Keratinocyte (primary cell): ENCODE measurements around the gene GPALPP1. TPM values are rescaled to one million over a fixed set of nuclear protein-coding genes. Genes with fewer than 3 reads are reported as not detected.

Source experiments
- DNase-seq: peaks from one replicate; pipeline ENCODE4 v3.0.0-alpha.2; 2011; ENCODE audit warnings: low read depth, missing footprints, low spot score
- FAIRE-seq: peaks from 2 replicates; lab custom pipeline; 2011; peaks lifted over from hg19 to GRCh38; lab: Jason Lieb, UNC
- H2AFZ ChIP-seq: 2 replicates; pipeline ENCODE4 v1.6.0; 2012; ENCODE audit warnings: low read length, control low read depth, inconsistent platforms; ENCODE audit not compliant: control insufficient read depth
- H3K27ac ChIP-seq: 2 replicates; pipeline ENCODE4 v1.5.1; 2011; ENCODE audit warnings: low read length; ENCODE audit not compliant: control insufficient read depth, insufficient read depth
- H3K27me3 ChIP-seq: 3 replicates; pipeline ENCODE4 v1.6.0; 2011; ENCODE audit warnings: low read length; ENCODE audit not compliant: control insufficient read depth, insufficient read depth; ENCODE audit errors: extremely low read depth
- H3K36me3 ChIP-seq, 2 experiments: 2 replicates in 1 of 2; 3 replicates in 1 of 2; pipeline ENCODE4 v1.5.1; 2011; ENCODE audit warnings: low read length in 2 of 2, mild to moderate bottlenecking in 1 of 2; ENCODE audit not compliant: control insufficient read depth in 2 of 2, insufficient read depth in 2 of 2; ENCODE audit errors: extremely low read depth in 1 of 2
- H3K4me1 ChIP-seq: 3 replicates; pipeline ENCODE4 v1.5.1; 2011; ENCODE audit warnings: low read length; ENCODE audit not compliant: control insufficient read depth, insufficient read depth; ENCODE audit errors: extremely low read depth
- H3K4me2 ChIP-seq: 3 replicates; pipeline ENCODE4 v1.6.0; 2011; ENCODE audit warnings: low read depth, low read length; ENCODE audit not compliant: control insufficient read depth, insufficient read depth; ENCODE audit errors: extremely low read depth
- H3K4me3 ChIP-seq, 3 experiments: fragments of 200-600 bp in 1 of 3; sonication (generic) in 1 of 3; 2 replicates in 2 of 3; 3 replicates in 1 of 3; pipeline ENCODE4 v1.5.1; 2011 to 2016; ENCODE audit warnings: low read length in 3 of 3, mild to moderate bottlenecking in 3 of 3, control low read depth in 2 of 3, inconsistent platforms in 1 of 3, low read depth in 1 of 3, mixed read lengths in 1 of 3, mixed run types in 1 of 3, moderate library complexity in 1 of 3; ENCODE audit not compliant: control insufficient read depth in 2 of 3, insufficient read depth in 2 of 3; ENCODE audit errors: extremely low read depth in 1 of 3
- H3K79me2 ChIP-seq: 2 replicates; pipeline ENCODE4 v1.6.0; 2012; ENCODE audit warnings: low read length; ENCODE audit not compliant: control insufficient read depth, insufficient read depth
- H3K9ac ChIP-seq: 3 replicates; pipeline ENCODE4 v1.6.0; 2011; ENCODE audit warnings: low read length; ENCODE audit not compliant: control insufficient read depth, insufficient read depth; ENCODE audit errors: extremely low read depth
- H3K9me1 ChIP-seq: 3 replicates; pipeline ENCODE4 v1.6.0; 2011; ENCODE audit warnings: low read length; ENCODE audit not compliant: control insufficient read depth, insufficient read depth; ENCODE audit errors: extremely low read depth
- H3K9me3 ChIP-seq: 2 replicates; pipeline ENCODE4 v1.5.1; 2012; ENCODE audit warnings: low read depth, low read length; ENCODE audit not compliant: control insufficient read depth
- H4K20me1 ChIP-seq: 3 replicates; pipeline ENCODE4 v1.6.0; 2011; ENCODE audit warnings: low read length; ENCODE audit not compliant: control insufficient read depth, insufficient read depth; ENCODE audit errors: extremely low read depth
- EZH2 ChIP-seq: IDR thresholded peaks from one replicate; pipeline ENCODE4 v1.6.1; 2012; ENCODE audit warnings: inconsistent platforms, mild to moderate bottlenecking, low read length, moderate library complexity
- dilution Hi-C: fragments of 300-500 bp; cut with MboI; formaldehyde crosslinking; loops from one replicate; pipeline ENCODE4 v1.7.0; 2020; ENCODE audit warnings: low sequenced_read_pairs; ENCODE audit not compliant: extremely low pct_ligation_motif_present
- polyA plus RNA-seq, 5 experiments: library from polyadenylated mRNA; depleted of rRNA in 3 of 5; stranded (reverse) in 3 of 5; stranded (forward) in 1 of 5; unstranded in 1 of 5; fragments of >200 nt; gene quantifications; 1 replicate in 1 of 5; 2 replicates in 3 of 5; 3 replicates in 1 of 5; pipeline versions ENCODE4 v1.2.1 to v1.2.3, GENCODE V29; 2011 to 2012; ENCODE audit warnings: missing spikeins in 2 of 5, low read depth in 1 of 5, low replicate concordance in 1 of 5
- TF ChIP-seq, protein P1 (sequence below), 3 experiments: IDR thresholded peaks in 1 of 3; conservative IDR thresholded peaks in 1 of 3; optimal IDR thresholded peaks in 1 of 3; 2 replicates in 2 of 3; 3 replicates in 1 of 3; pipeline versions ENCODE3 to v1.5.1; 2011; ENCODE audit warnings: low read length in 3 of 3, mild to moderate bottlenecking in 3 of 3, moderate library complexity in 2 of 3, control low read depth in 1 of 3, inconsistent platforms in 1 of 3; ENCODE audit not compliant: insufficient read depth in 2 of 3; ENCODE audit errors: extremely low read depth in 1 of 3

The GPALPP1 gene
- polyA plus RNA-seq, 1 donor (not counting 4 experiments of a cell fraction or from before 2014, with no cell fraction given), result 17.7 TPM

DNA sequence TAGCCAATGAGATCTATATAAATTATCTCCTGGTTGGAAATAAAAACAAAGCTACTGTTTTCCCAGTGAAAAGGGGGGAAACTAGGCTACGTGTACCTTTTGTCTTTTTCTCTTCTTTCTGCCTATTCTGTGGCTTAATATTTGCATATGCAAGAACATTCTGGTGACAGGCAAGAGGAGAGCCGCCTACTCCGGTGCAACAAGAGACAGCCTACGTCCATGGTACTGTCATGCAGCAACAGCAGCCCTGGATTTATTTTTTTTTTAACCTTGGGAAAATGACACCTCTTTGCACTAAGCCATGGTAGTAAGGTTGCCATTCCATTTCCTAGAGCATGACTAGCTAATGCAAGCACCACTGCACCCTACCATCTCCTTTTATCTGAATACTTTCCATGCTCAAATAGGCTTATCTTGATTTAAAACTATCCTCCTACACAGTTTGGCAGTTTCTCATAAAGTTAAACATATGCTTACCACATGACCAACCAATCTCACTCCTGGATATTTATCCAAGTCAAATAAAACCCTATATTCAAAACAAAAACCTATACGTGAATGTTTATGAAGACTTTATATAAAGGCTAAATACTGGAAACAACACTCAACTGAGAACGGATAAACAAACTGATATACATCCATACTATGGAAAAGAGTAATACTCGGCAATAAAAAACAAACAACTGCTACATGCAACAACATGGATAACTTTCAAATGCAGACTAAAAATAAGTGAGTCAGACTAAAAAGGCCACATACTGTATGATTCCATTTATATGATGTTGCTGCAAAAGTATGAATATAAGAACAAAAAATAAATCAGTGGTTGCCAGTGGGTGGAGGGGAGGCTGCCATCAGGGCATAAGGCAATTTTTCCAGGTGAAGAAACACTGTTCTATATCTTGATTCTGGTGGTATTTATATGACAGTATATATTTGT, 17.4 kb upstream of the GPALPP1 start:
- H4K20me1 ChIP-seq, result no peaks in the 10 kb centered on the region
- no peak overlapping the region for H3K4me3 ChIP-seq
- no peak overlapping the region for H3K9ac ChIP-seq
- dilution Hi-C loops, result no loop called here
- no peaks in the 10 kb centered on the region for H3K9me3 ChIP-seq
- no peak overlapping the region for H2AFZ ChIP-seq
- no peaks in the 10 kb centered on the region for H3K4me1 ChIP-seq
- FAIRE-seq, result no peak
- TF ChIP-seq, protein P1, sequence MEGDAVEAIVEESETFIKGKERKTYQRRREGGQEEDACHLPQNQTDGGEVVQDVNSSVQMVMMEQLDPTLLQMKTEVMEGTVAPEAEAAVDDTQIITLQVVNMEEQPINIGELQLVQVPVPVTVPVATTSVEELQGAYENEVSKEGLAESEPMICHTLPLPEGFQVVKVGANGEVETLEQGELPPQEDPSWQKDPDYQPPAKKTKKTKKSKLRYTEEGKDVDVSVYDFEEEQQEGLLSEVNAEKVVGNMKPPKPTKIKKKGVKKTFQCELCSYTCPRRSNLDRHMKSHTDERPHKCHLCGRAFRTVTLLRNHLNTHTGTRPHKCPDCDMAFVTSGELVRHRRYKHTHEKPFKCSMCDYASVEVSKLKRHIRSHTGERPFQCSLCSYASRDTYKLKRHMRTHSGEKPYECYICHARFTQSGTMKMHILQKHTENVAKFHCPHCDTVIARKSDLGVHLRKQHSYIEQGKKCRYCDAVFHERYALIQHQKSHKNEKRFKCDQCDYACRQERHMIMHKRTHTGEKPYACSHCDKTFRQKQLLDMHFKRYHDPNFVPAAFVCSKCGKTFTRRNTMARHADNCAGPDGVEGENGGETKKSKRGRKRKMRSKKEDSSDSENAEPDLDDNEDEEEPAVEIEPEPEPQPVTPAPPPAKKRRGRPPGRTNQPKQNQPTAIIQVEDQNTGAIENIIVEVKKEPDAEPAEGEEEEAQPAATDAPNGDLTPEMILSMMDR (optimal IDR thresholded peaks at IDR 0.05 in 1 of 3, IDR thresholded peaks at IDR 0.05 in 1 of 3, conservative IDR thresholded peaks at IDR 0.05 in 1 of 3; ENCODE audit: extremely low read depth in 1 of 3, insufficient read depth in 2 of 3, low read length in 3 of 3), result no peak
- no peak for TF ChIP-seq EZH2
- peaks cover 6% of the 10 kb centered on the region for H3K79me2 ChIP-seq
- DNase-seq, result no peak
- H3K4me2 ChIP-seq, result no peak overlapping the region
- peaks cover 11 to 13% of the 10 kb centered on the region in 2 experiments for H3K36me3 ChIP-seq
- no peak overlapping the region for H3K27ac ChIP-seq
- no peaks in the 10 kb centered on the region for H3K27me3 ChIP-seq
- no peaks in the 10 kb centered on the region for H3K9me1 ChIP-seq

DNA sequence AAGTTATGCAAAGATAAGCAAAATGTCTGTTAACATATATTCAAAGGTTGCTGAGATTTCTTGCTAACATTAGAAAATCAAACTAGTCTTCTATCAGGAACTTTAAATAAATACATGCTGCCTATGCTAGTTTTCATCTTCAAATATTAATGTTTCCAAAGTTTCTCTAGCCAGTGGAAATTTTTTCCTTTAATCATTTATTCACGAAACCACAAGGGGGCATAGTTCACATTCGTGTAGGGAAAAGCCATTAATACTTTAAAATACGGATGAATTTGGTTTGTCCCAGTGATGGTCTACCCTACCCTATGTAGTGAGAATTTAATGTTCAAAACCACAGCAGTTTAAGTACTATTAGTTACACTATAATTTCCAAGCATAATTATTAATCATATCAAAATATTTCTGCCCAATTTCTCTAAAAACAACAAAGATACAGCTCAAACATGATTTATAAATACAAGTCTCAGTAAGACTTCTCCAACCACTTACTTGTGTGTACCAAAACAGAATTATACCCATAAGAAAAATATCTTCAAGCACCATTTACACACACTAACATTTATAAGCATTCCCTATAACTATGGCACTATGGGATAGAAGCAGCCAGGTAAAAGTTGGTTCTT, 16.3 kb upstream of the GPALPP1 start:
- Histone ChIP-seq H3K4me3 (no peak overlapping the region), H3K9ac (no peak overlapping the region), H3K36me3 (peaks cover 8 to 14% of the 10 kb centered on the region in 2 experiments), H4K20me1 (no peaks in the 10 kb centered on the region), H3K9me3 (no peaks in the 10 kb centered on the region), H3K4me2 (no peak overlapping the region), H3K9me1 (no peaks in the 10 kb centered on the region), H2AFZ (no peak overlapping the region), H3K27ac (no peak overlapping the region), H3K79me2 (peaks cover 6% of the 10 kb centered on the region), H3K27me3 (no peaks in the 10 kb centered on the region), H3K4me1 (no peaks in the 10 kb centered on the region)
- TF ChIP-seq EZH2, result no peak
- TF ChIP-seq, protein P1 (optimal IDR thresholded peaks at IDR 0.05 in 1 of 3, IDR thresholded peaks at IDR 0.05 in 1 of 3, conservative IDR thresholded peaks at IDR 0.05 in 1 of 3; ENCODE audit: extremely low read depth in 1 of 3, insufficient read depth in 2 of 3, low read length in 3 of 3), result peak in 1 of 3 experiments; percentile 25
- dilution Hi-C loops, result no loop called here
- DNase-seq (no peak), FAIRE-seq (no peak)
